ENCODE results near the gene MLN.

- no peak for TF ChIP-seq CTCF (IDR thresholded peaks at IDR 0.05)
- no peak for TF ChIP-seq POLR2A (IDR thresholded peaks at IDR 0.05)
These were observed 37.3 kb upstream of the MLN start for GRCh38 chr6:33841070-33841469.

Measured in thyroid gland (tissue), 4 donors.